ENCODE data around the gene C1orf116.

Gene C1orf116

DNA sequence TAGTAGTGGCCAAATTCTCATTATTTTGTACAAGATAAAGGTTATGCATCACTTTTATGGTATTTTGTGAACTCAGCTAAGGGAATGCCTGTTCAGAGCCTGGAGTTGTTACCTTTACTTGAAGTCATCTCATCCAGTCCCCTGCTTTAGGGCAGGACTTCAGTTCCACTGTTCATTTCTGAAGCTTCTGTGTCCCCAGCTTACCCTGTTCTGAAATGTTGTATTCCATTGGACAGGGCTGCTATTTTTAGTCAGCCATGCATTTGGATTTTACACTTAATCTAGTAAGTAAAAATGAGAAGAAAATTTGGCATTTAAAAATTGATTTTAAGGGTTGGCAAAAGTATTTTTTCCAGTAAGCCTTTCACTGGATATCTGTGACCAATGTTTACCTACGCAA, 44.5 kb upstream of the C1orf116 start:
- no peak for DNase-seq (ENCODE audit: low read depth)
- TF ChIP-seq, protein P1, sequence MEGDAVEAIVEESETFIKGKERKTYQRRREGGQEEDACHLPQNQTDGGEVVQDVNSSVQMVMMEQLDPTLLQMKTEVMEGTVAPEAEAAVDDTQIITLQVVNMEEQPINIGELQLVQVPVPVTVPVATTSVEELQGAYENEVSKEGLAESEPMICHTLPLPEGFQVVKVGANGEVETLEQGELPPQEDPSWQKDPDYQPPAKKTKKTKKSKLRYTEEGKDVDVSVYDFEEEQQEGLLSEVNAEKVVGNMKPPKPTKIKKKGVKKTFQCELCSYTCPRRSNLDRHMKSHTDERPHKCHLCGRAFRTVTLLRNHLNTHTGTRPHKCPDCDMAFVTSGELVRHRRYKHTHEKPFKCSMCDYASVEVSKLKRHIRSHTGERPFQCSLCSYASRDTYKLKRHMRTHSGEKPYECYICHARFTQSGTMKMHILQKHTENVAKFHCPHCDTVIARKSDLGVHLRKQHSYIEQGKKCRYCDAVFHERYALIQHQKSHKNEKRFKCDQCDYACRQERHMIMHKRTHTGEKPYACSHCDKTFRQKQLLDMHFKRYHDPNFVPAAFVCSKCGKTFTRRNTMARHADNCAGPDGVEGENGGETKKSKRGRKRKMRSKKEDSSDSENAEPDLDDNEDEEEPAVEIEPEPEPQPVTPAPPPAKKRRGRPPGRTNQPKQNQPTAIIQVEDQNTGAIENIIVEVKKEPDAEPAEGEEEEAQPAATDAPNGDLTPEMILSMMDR (IDR thresholded peaks at IDR 0.05; ENCODE audit: control insufficient read depth, insufficient read depth, low read depth, low read length, missing control alignments): no peak
- no peak overlapping the region for H3K4me3 ChIP-seq (ENCODE audit: control insufficient read depth, low read depth, low read length)

DNA sequence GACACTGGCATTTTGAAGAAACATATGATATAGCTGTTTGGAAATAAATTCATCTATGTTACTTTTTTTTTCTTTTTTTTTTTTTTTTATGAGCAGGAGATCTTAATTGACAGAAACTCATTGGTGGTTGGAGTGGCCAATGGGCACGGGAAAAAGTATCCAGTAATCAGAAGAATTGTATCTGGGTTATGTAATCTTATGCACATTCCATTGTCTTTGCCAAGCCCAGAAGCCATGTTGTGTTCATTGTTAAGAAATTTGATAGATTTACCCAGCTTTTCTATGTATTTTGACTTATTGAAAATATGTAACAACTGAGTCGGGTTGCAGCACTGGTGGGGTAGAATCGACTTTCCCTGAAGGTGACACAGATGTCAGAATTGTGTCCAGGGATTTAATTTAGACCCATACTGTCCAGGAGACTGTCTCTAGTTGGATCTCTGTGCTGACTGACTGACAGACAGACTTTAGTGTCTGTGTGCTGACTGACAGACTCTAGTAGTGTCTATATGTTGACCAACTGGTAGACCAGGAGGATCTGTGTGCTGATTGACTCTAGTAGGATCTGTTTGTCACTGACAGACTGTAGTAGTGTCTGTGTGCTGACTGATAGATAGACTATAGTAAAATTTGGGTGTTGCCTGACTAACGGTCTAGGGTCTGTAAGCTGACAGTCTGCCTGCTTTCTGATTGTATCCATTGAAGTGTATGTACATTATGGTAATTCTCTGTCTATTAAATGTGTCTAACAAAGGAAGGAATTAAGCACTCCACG, 43.8 kb upstream of the C1orf116 start:
- DNase-seq (ENCODE audit: low read depth): no peak
- H3K4me3 ChIP-seq (ENCODE audit: control insufficient read depth, low read depth, low read length): no peak overlapping the region
- TF ChIP-seq, protein P1 (IDR thresholded peaks at IDR 0.05; ENCODE audit: control insufficient read depth, insufficient read depth, low read depth, low read length, missing control alignments): no peak

DNA sequence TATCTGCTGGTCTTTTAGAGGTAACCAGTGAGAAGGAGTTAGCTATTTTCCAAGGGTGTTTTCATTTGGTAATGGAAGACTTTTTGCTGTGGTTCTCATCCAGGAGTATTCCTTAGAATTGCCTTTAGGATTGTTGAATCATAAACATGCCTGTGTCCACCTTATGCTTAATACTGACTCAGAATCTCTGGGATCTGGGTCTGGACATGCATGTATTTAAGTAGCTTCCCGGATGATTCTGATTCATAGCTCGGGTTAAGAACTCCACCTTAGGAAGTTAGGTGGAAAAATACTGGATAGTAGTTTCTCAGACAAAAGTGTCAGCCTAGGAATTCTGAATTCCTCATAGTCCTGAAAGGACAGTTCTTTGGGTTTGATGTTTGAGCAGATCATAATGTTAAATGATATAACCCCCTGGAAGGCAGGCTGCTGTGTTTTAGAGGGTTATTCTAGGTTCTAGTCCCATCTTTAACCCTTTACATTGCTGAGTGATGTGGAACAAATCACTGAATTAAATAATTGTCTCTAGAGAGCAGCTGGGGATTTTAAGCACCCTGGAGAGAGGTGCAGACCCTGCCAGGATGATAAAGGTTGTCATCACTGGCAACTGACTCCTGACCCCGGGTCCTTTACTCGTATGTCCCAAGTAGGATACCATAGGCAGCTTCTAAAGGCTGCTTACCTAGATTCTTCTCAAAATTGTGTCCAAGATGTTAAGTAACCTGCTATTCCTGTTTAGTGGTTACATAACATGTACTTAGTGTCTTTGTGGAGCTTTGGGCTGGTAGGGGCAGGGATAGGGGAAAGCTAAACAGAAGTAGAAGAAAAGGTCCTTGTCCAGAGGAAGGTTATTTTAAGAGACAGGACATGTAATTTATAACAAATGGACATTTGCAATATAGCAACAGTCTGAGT, 41.6 kb upstream of the C1orf116 start:
- TF ChIP-seq, protein P1 (IDR thresholded peaks at IDR 0.05; ENCODE audit: control insufficient read depth, insufficient read depth, low read depth, low read length, missing control alignments): no peak
- no peak for DNase-seq (ENCODE audit: low read depth)
- H3K4me3 ChIP-seq (ENCODE audit: control insufficient read depth, low read depth, low read length): no peak overlapping the region

DNA sequence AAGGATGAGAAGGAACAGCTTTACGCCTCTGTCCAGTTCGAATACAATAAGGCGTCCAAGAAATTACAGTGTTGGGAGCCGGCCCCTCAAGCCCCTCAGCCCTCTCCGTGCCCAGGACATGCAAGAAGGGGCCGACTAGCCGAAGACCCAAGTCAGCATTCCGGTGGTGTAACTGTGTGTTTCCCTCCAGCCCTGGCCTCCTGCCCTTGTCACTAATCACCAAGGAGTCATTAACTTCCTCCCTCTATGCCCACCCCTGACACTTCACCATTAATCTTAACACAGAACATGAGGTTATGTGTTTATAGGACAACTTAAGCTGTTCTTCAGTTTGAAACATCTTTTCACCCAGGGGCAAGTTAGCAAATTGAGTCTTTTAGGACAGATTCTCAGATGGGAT, 39.7 kb upstream of the C1orf116 start:
- DNase-seq (ENCODE audit: low read depth): no peak
- H3K4me3 ChIP-seq (ENCODE audit: control insufficient read depth, low read depth, low read length): no peak overlapping the region
- TF ChIP-seq, protein P1 (IDR thresholded peaks at IDR 0.05; ENCODE audit: control insufficient read depth, insufficient read depth, low read depth, low read length, missing control alignments): no peak

DNA sequence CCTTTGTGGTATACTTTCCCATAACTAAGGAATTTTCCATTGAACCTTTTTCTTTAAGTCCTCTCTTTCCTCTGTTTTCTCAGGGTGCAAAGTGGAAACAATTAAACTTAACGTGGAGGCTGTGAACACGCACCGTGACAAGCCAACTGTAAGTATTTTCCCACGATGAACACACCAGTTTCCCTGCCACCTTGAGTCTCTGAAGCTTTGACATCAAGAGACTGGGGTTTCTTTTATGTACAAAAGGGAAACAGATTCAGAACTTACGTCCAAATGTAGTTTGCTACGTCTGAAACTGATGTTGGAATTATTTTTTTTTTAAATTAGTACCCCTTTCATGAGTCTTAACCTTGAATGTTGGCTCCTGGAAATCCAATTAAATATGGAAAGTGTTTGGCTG, 38.9 kb upstream of the C1orf116 start:
- TF ChIP-seq, protein P1 (IDR thresholded peaks at IDR 0.05; ENCODE audit: control insufficient read depth, insufficient read depth, low read depth, low read length, missing control alignments): no peak
- no peak overlapping the region for H3K4me3 ChIP-seq (ENCODE audit: control insufficient read depth, low read depth, low read length)
- DNase-seq (ENCODE audit: low read depth): no peak

DNA sequence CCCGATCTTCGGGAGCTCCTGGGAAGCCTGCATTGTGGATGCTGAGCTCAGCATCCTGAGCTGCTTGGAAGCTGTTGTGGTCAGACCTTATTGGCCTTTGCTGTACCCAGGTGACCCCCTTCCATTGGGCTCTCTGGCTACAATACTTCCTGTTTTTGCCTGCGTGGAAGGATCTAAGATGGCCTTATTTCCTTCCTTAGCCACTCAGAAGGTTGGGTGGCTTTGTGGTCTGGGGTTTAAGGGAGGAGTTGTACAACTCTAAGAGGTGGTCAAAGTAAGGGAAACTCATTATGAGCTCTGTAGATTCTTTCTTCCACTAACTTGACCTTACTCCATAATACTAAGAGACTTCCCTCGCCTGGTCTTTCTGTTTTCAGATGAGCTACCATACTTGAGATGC, 38.3 kb upstream of the C1orf116 start:
- no peak for DNase-seq (ENCODE audit: low read depth)
- no peak overlapping the region for H3K4me3 ChIP-seq (ENCODE audit: control insufficient read depth, low read depth, low read length)
- TF ChIP-seq, protein P1 (IDR thresholded peaks at IDR 0.05; ENCODE audit: control insufficient read depth, insufficient read depth, low read depth, low read length, missing control alignments): no peak

Data from AG09309 (cell line).